ENCODE results near the gene CCDC134. TPM values are rescaled to one million over a fixed set of nuclear protein-coding genes. Genes with fewer than 3 reads are reported as not detected.

The CCDC134 gene
- total and polyA plus RNA-seq, 2 donors from 2014 or later: 5.0 to 12.2 TPM

DNA sequence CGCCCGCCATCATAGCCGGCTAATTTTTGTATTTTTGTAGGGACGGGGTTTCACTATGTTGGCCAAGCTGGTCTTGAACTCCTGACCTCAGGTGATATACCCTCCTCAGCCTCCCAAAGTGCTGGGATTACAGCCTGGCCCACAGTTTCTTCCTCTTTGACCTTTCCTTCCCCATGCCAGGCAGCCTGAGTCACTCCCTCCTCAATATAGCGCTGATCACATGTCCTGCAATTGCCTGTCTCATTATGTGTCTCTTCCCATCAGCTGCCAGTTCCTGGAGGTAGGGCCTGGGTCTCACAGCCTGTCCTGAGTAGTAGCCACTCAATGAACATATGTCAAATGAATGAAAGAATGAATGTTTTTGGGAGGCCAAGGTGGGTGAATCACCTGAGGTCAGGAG lies 43.0 kb upstream of the CCDC134 start:
- Histone ChIP-seq H3K27me3 (ENCODE audit: control insufficient read depth, insufficient read depth, low read length) (no peaks in the 10 kb centered on the region), H3K36me3 (ENCODE audit: control insufficient read depth in 2 of 3, insufficient read depth in 3 of 3, low read length in 3 of 3) (no peaks in the 10 kb centered on the region), H3K9ac (ENCODE audit: low read length in 3 of 3) (no peak overlapping the region), H3K4me1 (ENCODE audit: control insufficient read depth in 2 of 3, insufficient read depth in 2 of 3, low read depth in 1 of 3, low read length in 3 of 3) (no peaks in the 10 kb centered on the region), H3K4me3 (ENCODE audit: low read length in 3 of 3) (no peak overlapping the region), H3K9me3 (ENCODE audit: control insufficient read depth in 2 of 3, insufficient read depth in 1 of 3, low read length in 3 of 3) (no peaks in the 10 kb centered on the region), H3K27ac (ENCODE audit: low read depth in 2 of 2, low read length in 2 of 2) (no peak overlapping the region)
- TF ChIP-seq, protein P1, sequence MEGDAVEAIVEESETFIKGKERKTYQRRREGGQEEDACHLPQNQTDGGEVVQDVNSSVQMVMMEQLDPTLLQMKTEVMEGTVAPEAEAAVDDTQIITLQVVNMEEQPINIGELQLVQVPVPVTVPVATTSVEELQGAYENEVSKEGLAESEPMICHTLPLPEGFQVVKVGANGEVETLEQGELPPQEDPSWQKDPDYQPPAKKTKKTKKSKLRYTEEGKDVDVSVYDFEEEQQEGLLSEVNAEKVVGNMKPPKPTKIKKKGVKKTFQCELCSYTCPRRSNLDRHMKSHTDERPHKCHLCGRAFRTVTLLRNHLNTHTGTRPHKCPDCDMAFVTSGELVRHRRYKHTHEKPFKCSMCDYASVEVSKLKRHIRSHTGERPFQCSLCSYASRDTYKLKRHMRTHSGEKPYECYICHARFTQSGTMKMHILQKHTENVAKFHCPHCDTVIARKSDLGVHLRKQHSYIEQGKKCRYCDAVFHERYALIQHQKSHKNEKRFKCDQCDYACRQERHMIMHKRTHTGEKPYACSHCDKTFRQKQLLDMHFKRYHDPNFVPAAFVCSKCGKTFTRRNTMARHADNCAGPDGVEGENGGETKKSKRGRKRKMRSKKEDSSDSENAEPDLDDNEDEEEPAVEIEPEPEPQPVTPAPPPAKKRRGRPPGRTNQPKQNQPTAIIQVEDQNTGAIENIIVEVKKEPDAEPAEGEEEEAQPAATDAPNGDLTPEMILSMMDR (IDR thresholded peaks at IDR 0.05; ENCODE audit: borderline replicate concordance, extremely low read depth, insufficient read depth): no peak
- FAIRE-seq: no peak
- no peak for DNase-seq
- intact Hi-C loops (cut with DNase I): no loop called here

DNA sequence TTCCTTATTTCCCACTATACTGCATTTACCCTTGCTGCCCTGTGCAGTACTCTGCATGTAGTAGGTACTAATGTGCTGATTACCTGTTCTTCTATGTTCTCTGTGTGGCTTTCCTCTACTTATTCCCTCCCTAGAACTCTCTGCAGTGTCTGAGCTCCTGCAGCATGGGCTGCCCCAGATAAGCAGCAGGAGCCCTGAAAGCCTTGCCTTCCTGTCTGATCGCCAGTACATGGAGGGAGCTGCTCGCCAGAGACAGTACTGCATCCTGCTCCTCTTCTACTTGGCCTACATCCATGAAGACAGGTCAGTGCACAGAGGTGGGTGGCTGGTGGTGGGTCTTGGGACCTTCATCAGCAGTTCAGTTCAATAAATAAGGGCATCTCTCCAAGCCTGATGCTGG lies 42.2 kb upstream of the CCDC134 start:
- no peak overlapping the region for H3K27ac ChIP-seq (ENCODE audit: low read depth in 2 of 2, low read length in 2 of 2)
- no peak overlapping the region for H3K4me3 ChIP-seq (ENCODE audit: low read length in 3 of 3)
- no peak overlapping the region for H3K9ac ChIP-seq (ENCODE audit: low read length in 3 of 3)
- DNase-seq: no peak
- H3K9me3 ChIP-seq (ENCODE audit: control insufficient read depth in 2 of 3, insufficient read depth in 1 of 3, low read length in 3 of 3): no peaks in the 10 kb centered on the region
- H3K4me1 ChIP-seq (ENCODE audit: control insufficient read depth in 2 of 3, insufficient read depth in 2 of 3, low read depth in 1 of 3, low read length in 3 of 3): no peaks in the 10 kb centered on the region
- intact Hi-C loops (cut with DNase I): no loop called here
- no peaks in the 10 kb centered on the region for H3K27me3 ChIP-seq (ENCODE audit: control insufficient read depth, insufficient read depth, low read length)
- no peaks in the 10 kb centered on the region for H3K36me3 ChIP-seq (ENCODE audit: control insufficient read depth in 2 of 3, insufficient read depth in 3 of 3, low read length in 3 of 3)
- FAIRE-seq: no peak
- TF ChIP-seq, protein P1 (IDR thresholded peaks at IDR 0.05; ENCODE audit: borderline replicate concordance, extremely low read depth, insufficient read depth): no peak

DNA sequence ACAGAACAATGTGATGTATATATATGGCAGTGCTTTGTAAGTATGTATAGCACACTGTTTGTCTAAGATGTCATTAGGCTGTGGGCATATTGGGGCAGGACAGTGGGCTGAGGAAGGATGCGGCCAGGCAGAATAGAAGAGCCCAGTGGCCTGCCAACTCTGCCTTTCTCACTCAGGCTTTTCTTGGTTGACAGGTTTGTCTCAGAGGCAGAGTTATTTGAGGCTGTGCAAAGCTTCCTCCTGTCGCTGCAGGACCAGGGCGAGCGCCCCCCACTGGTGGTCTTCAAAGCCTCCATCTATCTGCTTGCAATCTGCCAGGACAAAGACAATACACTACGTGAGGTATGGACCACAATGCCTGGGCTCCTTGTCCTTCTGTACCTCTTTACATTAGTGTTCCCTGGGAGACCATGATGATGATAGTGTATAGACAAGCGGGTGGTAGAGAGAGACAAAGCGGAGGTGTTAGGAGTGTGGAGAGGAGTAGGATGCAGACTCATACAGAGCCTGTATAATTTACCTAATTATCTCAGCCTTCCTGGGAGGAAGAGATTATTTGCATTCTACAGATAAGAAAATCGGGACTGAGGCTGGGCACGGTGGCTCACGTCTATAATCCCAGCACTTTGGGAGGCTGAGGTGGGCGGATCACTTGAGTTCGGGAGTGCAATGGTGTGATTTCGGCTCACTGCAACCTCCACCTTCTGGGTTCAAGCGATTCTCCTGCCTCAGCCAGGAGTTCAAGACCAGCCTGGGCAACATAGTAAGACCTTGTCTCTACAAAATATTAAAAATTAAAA lies 37.3 kb upstream of the CCDC134 start:
- Histone ChIP-seq H3K9ac (ENCODE audit: low read length in 3 of 3) (no peak overlapping the region), H3K4me1 (ENCODE audit: control insufficient read depth in 2 of 3, insufficient read depth in 2 of 3, low read depth in 1 of 3, low read length in 3 of 3) (no peaks in the 10 kb centered on the region), H3K36me3 (ENCODE audit: control insufficient read depth in 2 of 3, insufficient read depth in 3 of 3, low read length in 3 of 3) (no peaks in the 10 kb centered on the region), H3K9me3 (ENCODE audit: control insufficient read depth in 2 of 3, insufficient read depth in 1 of 3, low read length in 3 of 3) (no peaks in the 10 kb centered on the region), H3K27me3 (ENCODE audit: control insufficient read depth, insufficient read depth, low read length) (no peaks in the 10 kb centered on the region), H3K4me3 (ENCODE audit: low read length in 3 of 3) (no peak overlapping the region), H3K27ac (ENCODE audit: low read depth in 2 of 2, low read length in 2 of 2) (no peak overlapping the region)
- TF ChIP-seq, protein P1 (IDR thresholded peaks at IDR 0.05; ENCODE audit: borderline replicate concordance, extremely low read depth, insufficient read depth): peak; percentile 14
- FAIRE-seq: no peak
- DNase-seq: peak in 1 of 5 donors; percentile 30
- intact Hi-C loops (cut with DNase I): no loop called here
